Measurements from ENCODE around the gene BYSL.

GRCh38 chr6:41914869-41915530 is 6.3 kb upstream of the BYSL start:
- TF ChIP-seq CTCF (conservative IDR thresholded peaks at IDR 0.05; ENCODE audit: low read length) (no peak), EZH2phosphoT487 (IDR thresholded peaks at IDR 0.05; ENCODE audit: borderline replicate concordance) (no peak)
